HG02678 (cell line): ENCODE measurements around the gene DHDH.

Source experiments
- ATAC-seq: cut with Tn5 transposase; IDR thresholded peaks from one replicate; pipeline ENCODE4 v1.9.1; 2021; ENCODE audit warnings: mild to moderate bottlenecking, moderate library complexity; ENCODE audit not compliant: unreplicated experiment

Gene DHDH

DNA sequence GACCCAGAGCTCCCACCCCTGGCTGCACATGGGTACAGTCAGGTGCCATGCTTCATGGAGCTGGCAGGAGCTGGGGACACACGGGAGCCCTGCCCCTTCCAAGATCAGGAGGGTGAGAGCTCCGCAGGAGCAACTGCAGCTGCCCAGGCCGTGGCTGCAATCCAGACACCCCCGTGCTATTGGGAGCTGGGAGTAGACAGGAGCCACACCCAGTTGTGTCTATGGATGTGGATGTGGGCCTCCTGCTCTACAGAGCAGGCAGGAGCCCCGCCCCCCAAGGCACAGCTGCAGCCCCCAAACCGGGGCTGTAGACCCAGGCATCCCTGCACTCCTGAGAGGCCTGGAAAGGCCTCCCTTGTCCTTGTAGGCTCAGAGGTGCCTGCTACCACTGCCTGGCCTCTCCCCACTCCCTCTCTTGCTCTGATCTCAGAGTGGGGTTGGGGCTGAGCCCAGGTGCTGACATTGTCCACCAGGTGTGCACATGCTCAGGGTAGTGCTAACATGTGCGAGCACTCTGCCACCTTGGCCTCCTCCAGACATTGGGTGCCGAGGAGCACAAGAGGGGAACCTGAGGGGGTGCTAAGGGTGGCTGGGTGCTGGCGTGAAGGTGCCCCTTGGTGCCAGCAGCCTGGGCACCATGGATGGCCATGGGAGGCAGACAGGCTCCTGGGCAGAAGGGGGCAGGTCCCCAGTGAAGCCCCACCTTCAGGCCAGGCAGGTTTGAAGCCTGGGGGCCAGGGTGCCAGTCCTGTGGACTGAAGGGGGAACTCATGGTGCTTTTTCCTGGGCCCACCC, 13.2 kb downstream of the DHDH start:
- no peak for ATAC-seq

DNA sequence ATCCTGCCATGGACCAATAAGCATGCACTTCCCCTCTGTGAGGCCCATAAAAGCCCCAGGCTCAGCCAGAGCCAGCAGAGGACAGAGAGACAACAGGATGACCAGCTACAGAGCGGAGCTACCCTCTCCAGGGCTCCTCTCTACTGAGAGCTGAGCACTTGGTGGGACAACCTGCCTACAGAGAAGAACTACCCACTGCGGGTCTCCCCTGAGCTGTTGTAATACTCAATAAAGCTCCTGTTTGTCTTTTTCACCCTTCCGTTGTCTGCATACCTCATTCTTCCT, 13.7 kb downstream of the DHDH start:
- ATAC-seq, result no peak

DNA sequence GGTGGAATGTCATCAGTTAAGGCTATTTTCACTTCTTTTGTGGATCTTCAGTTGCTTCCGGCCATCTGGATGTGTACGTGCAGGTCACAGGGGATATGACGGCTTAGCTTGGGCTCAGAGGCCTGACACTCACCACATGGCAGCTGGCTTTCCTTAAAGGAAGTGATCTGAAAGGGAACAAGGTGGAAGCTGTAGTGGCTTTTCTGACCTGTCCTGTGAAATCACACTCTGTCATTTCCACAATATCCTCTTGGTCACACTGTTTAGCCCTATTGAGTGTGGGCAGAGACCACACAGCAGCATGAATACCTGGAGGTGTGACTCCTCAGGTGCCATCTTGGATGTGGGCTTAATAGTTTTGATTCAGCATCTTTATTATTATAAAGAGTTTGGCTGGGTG, 16.7 kb downstream of the DHDH start:
- ATAC-seq, result no peak

DNA sequence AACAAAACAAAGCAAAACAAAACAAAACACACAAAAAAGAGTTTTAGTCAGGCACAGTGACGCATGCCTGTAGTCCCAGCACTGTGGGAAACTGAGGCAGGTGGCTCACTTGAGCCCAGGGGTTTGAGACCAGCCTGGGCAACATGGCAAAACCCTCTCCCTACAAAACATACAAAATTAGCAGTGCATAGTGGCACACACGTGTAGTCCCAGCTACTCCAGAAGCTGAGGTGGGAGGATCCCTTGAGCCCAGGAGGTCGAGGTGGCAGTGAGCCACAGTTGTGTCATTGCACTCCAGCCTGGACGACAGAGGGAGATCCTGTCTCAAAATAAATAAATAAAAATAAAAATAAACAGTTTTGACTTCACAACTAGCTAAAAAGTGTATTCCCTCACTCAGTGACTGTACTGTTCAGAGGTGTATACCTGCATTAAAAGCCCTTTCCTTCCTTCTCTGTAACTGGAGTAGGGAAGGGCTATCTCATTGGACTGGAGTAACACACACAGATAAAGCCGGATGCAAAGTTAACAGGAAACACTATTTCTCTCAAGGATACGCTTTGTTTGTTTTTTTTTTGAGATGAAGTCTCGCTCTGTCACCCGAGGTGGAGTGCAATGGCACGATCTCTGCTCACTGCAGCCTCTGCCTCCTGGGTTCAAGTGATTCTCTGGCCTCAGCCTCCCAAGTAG, 17.5 kb downstream of the DHDH start:
- no peak for ATAC-seq

DNA sequence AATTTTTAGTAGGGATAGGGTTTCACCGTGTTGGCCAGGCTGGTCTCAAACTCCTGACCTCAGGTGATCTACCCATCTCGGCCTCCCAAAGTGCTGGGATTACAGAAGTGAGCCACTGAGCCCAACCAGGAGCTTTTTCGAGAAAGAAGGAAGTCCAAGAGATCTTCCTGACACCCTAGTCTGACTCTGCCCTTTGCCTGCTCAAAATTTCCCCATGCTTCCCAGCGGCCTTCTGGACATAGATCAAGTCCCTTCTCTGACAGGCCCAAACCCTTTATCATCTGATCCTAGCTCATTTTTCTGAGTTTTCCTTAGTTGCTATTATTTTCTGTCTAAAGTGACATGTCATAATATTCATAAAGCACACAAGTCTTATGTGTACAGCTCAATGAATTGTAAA, 19.6 kb downstream of the DHDH start:
- no peak for ATAC-seq

DNA sequence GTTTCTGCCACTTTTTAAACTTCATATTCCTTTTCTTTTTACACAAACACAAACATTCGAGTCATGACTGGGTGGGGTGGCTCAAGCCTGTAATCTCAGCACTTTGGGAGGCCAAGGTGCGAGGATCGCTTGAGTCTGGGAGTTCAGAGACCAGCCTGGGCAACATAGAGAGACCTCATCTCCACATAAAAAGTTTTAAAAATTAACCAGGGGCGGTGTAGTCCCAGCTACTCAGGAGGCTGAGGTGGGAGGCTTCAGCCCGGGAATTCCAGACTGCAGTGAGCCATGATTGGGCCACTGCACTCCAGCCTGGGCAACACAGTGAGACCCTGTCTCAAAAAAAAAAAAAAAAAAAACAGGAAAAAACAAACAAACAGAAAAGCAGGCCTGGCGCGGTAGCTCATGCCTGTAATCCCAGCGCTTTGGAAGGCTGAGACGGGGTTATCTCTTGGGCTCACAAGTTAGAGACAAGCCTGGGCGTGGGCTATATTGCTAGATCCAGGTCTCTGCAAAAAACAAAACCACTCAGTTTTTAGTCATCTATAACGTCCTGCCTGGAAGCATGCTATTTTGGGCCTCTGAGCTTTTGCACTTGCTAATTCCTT, 20.6 kb downstream of the DHDH start:
- ATAC-seq, result no peak

DNA sequence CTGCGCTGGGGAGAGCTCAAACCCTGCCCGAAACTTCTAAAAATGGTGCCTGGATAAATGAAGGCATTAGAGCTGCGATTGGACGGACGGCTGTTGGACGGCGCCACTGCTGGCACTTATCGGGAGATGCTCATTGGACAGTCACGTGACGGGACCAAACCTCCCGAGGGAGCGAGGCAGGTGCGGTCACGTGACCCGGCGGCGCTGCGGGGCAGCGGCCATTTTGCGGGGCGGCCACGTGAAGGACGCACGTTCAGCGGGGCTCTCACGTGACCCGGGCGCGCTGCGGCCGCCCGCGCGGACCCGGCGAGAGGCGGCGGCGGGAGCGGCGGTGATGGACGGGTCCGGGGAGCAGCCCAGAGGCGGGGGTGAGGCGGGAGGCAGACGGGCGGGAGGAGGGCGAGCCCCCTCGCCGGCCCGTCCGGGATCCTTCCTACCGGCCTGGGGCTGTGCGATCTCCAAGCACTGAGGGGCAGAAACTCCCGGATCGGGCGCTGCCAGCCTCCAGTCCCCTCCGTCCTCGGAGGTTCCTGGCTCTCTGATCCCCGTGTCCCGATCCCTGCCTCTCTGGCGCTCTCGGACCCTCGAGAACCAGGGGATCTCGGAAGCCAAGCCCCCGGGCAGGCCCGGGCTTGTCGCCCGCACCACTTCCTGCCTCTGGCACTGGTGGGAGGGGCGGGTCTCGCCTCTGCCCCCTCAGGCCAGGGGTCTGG, 21.3 kb downstream of the DHDH start, which contains the start of gene BAX:
BAX (plus strand) TSS at position 281 of the 713 bp plus-strand sequence; CDS start at position 335, 54 bp downstream.
- peak; percentile 91 for ATAC-seq

DNA sequence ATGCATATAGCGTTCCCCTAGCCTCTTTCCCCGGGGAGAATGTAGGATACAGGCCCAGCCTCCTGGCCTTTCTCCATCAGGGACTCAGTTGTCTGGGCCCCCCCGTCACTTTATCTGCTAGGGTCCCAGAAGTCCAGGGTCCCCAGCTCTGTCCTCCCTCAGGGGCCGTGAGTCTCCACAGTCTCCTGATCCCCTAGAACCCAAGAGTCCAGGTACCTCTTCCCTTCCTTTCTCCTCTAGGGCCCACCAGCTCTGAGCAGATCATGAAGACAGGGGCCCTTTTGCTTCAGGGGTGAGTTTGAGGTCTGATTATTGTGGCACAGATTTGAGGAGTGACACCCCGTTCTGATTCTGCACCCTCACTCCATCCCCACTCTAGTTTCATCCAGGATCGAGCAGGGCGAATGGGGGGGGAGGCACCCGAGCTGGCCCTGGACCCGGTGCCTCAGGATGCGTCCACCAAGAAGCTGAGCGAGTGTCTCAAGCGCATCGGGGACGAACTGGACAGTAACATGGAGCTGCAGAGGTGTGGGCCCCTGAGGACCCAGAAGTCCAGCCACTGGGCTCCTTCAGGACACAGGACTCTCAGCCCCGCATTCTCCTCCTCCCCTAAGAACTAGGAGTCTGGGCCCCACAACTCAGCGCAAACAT, 21.9 kb downstream of the DHDH start:
- no peak for ATAC-seq

DNA sequence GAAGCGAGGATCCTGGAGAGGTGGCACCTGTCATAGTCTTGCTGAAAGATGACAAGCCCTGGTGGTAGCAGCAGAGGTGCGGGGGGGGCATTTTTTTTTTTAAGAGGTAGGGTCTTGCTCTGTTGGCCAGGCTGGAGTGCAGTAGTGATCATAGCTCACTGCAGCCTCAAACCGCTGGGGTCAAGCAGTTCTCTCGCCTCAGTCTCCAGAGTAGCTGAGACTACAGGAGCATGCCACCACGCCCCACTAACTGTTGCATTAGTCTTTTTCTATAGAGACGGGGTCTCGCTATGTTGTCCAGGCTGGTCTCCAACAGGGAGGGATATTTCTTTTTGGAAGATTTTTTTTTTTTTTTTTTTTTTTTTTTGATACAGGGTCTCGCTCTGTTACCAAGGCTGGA, 24.5 kb downstream of the DHDH start:
- ATAC-seq, result no peak

DNA sequence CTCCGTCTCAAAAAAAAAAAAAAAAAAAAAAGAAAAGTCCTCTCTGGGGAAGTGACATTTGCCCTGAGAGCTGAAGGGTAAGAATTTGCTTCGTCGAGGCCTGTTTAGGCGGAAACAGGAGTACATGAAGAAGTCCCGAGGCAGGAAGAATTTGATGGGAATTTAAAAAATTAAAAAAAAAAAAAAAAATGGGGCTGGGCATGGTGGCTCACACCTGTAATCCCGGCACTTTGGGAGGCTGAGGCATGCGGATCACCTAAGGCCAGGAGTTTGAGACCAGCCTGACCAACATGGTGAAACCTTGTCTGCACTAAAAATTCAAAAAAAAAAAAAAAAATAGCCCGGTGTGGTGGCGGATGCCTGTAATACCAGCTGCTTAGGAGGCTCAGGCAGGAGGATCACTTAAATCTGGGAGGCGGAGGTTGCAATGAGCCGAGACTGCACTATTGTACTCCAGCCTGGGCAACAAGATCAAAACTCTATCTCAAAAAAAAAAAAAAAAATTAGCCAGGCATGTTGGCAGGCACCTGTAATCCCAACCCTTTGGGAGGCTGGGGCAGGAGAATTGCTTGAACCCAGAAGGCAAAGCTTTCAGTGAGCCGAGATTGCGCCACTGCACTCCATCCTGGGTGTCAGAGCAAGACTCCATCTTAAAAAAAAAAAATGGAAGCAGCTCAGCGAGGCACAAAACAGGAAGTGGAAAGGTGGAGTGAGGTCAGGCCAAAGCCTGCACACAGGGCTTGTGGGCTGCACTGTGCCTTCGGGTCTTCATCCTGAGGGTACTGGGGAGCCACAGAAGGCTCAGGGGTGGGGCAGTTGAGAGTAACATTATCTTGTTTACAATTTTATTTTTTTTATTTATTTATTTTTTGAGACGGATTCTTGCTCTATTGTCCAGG, 26.1 kb downstream of the DHDH start:
- no peak for ATAC-seq

DNA sequence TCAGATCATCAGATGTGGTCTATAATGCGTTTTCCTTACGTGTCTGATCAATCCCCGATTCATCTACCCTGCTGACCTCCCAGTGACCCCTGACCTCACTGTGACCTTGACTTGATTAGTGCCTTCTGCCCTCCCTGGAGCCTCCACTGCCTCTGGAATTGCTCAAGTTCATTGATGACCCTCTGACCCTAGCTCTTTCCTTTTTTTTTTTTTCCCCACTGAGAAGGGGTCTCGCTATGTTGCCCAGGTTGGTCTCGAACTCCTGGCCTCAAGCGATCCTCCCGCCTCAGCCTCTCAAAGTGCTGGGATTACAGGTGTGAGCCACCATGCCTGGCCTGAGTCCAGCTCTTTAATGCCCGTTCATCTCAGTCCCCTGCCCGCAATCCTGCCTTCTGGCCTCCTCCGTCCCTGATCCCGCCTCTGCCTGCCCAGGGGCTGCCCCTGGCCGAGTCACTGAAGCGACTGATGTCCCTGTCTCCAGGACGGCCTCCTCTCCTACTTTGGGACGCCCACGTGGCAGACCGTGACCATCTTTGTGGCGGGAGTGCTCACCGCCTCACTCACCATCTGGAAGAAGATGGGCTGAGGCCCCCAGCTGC, 27.7 kb downstream of the DHDH start:
- ATAC-seq, result no peak

DNA sequence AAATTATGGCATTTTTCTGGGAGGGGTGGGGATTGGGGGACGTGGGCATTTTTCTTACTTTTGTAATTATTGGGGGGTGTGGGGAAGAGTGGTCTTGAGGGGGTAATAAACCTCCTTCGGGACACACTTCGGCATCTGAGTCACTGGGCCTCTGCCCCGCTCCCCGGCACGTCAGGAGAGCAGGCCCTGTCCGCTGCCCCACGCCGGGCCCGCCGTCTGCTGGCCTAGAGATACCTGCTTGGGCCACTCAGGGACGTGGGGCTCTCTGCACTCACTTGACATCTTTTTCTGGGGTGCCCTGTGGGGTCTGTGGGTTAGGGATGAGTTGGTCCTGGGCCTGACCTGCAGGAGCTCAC, 28.2 kb downstream of the DHDH start:
- no peak for ATAC-seq

DNA sequence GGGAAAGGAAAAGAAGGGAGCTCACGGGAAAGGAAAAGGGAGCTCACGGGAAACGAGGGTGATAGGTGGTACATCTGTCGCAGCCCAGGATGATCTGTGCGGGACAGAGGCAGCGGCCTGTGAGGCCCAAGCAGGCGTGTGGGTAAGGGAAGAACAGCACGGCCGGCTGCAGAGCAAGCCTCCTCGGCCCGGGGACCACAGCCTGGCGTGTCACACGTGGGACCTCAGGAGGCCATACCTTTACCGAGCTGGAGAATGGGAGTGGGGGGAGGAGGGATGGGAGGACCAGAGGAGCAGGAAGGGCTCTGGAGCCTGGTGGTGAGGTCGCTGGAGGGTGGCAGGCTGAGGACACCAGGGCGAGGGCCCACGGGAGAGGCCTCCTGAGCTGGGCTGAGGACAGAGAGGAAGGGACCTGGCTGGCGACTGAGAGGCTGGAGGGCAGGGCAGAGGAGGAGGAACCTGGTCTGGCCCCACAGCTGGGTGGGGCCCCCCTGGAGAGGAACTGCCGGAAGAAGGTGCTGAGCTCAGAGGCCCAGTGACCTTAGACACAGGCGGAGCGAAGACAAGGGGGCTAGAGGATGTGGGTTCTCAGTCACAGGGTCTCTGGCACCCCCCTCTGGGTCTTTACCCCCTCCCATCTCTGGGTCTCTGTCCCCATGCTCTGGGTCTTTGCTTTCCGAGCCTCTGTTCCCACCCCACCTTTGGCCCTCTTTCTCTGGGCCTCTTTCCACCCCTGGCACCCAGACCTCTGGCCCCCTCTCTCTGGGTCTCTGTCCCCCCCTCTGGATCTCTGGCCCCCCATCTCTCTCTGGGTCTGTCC, 28.7 kb downstream of the DHDH start:
- peak; percentile 41 for ATAC-seq

DNA sequence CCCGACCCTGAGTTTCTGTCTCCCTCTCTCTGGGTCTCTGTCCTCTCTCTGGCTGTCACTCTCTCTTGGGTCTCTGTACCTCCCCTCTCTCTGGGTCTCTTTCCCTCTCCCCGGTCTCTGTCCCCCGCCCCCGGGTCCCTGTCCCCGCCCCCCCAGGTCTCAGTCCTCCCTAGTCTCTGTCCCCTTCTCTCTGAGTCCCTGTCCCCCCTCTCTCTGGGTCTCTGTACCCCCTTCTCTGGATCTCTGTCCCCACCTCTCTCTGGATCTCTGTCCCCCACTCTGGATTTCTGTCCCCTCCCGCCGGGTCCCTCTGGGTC, 29.3 kb downstream of the DHDH start:
- ATAC-seq, result no peak

DNA sequence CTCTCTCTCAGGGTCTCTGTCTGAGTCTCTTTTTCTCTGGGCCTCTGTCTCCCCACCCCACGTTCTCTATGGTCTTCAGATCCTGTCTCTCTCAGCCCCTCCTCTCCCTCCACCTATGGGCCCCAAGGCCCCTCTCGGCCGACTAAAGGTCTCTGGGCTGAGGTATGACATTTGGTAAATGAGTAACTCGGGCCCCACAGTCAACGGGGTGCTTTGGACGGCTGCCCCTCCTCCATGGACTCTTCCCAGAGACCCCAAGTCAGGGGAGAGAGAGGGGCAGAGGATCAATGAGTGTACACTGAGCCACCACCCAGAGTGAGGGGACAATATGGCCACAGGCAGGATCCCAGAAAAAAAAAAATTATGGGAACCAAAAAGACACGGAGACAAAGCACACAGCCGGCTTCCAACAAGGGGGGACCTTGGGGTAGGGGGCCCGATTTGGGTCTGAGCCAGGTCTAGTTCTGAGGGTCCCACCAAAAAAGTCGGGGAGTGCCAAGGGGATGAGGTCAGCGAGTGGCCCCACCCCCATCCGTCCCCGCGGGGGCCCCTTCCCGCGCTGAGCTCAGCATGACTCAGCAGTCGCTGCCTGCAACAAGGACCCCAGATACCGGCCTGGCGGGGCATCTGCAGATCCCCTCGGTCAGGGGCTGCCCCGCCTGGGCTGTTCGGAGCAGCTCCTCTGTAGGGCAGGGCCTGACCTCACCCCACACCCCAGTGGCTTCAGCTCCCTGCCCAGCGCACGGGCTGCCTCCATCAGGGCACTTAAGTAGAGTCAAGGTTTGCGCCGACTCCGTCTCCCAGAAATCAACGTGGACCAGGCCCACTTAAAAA, 30.1 kb downstream of the DHDH start:
- no peak for ATAC-seq

DNA sequence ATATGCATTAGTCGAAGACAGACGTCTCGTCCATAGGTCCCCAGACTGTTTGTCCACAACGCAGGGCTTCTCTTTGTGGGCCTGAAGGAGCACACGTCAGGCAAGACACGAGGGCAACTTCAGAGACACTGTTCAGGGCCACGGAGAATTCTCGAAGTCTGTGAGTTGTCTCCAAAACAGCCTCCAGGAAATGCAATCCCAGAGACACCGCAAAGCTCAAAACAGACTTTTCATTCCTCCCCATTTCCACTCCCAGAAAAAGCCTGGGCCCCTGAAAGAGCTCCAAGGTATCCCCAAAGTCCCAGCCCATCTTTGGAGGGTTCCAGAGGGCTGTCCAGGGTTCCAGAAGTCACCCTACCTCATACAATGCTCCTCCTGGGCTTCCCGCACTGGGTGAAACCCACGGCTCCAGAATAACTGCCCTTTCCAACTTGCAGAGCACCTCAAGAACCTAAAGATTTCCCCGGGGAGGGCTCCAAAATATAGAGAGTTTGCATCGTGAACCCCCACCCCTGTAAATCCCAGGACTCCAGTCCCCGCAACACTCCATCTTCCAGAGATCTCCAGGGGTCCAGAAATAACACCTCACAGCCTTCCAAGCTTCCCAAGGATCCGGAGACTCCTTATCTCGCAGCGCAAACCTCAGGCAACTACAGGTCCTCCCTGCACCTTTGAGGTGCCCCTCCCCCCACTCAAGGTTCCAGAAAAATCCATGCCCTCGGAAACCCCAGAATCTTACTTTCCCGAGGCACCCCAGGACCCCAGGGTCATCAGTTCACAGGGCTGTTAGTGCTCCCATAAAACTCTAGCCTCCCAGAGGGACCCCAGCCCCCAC, 30.9 kb downstream of the DHDH start:
- no peak for ATAC-seq

DNA sequence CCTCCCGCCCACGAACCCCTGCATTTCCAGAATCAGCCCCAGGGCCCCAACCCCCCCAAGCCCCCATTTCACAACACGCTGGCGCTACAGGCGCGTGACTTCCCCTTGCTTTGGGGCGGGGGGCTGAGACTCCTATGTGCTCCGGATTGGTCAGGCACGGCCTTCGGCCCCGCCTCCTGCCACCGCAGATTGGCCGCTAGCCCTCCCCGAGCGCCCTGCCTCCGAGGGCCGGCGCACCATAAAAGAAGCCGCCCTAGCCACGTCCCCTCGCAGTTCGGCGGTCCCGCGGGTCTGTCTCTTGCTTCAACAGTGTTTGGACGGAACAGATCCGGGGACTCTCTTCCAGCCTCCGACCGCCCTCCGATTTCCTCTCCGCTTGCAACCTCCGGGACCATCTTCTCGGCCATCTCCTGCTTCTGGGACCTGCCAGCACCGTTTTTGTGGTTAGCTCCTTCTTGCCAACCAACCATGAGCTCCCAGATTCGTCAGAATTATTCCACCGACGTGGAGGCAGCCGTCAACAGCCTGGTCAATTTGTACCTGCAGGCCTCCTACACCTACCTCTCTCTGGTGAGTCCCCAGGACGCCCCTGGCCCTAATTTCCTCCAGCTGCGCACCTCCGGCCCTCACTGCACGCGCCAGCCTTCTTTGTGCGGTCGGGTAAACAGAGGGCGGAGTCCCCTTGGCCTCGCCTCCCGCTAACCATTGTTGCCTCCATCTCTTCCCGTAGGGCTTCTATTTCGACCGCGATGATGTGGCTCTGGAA, 31.7 kb downstream of the DHDH start, which contains the start of gene FTL:
FTL (plus strand) TSS at position 270 of the 766 bp plus-strand sequence; CDS start at position 469, 199 bp downstream.
- ATAC-seq, result peak; percentile 64
